Measurements from ENCODE around the gene POLR2F. TPM values are rescaled to one million over a fixed set of nuclear protein-coding genes. Genes with fewer than 3 reads are reported as not detected.

POLR2F gene
- total RNA-seq, 1 donor from 2014 or later = 137 TPM

DNA sequence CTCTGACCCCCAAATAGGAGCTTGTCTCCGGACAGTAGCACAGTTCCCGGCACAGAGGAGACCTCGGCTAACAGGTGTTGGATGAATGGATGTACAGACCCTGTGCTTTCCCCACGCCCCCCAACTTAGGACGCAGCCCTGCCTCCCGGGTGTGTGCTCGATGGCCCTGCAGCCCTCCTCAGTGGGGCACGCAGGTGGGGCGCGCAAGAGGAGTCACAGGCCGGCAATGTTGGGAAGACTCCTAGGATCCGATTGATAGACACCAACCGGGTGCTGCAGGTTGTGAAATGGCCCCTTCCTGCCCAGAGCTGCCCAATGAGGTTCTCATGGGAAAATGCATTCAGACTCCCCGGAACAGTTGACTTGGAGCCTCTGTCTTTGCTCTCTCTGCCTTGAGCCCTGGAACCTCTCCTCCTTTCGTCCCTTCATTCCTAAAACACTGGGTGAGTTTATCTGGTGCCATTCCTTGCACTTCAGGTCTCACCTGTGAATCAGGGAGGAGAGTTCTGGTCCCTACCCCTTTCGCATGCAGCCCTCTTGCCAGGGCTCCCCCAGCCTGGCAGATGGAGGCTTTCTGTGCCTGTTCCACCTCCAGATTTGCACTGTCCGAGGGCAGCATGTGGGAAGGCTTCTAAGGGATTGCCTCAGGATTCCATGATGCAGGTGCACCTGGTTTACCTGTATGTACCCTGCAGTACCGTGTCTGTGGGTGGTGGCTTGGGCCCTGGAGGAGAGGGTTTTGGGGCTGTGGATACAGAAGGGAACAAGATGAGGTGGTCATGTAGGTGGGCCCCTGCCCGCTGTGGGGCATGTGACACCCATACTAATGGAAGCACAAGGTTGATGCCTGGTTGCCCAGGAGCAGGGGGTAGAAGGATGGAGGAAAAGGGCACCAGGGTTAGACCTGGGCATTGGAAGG, 46.2 kb upstream of the POLR2F start:
- H3K27me3 Mint-ChIP-seq (ENCODE audit: low read depth) = no peaks in the 10 kb centered on the region
- no peak for DNase-seq (ENCODE audit: low read depth, low spot score)
- no peaks in the 10 kb centered on the region for H3K9me3 Mint-ChIP-seq
- no peaks in the 10 kb centered on the region for H3K36me3 Mint-ChIP-seq (ENCODE audit: low read depth)
- TF ChIP-seq, protein P1, sequence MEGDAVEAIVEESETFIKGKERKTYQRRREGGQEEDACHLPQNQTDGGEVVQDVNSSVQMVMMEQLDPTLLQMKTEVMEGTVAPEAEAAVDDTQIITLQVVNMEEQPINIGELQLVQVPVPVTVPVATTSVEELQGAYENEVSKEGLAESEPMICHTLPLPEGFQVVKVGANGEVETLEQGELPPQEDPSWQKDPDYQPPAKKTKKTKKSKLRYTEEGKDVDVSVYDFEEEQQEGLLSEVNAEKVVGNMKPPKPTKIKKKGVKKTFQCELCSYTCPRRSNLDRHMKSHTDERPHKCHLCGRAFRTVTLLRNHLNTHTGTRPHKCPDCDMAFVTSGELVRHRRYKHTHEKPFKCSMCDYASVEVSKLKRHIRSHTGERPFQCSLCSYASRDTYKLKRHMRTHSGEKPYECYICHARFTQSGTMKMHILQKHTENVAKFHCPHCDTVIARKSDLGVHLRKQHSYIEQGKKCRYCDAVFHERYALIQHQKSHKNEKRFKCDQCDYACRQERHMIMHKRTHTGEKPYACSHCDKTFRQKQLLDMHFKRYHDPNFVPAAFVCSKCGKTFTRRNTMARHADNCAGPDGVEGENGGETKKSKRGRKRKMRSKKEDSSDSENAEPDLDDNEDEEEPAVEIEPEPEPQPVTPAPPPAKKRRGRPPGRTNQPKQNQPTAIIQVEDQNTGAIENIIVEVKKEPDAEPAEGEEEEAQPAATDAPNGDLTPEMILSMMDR (conservative IDR thresholded peaks at IDR 0.05) = no peak
- peaks cover 54% of the 10 kb centered on the region for H3K4me1 Mint-ChIP-seq
- H3K27ac Mint-ChIP-seq (ENCODE audit: unreplicated experiment) = peak overlapping the region; percentile 87
- H3K4me3 Mint-ChIP-seq = peak overlapping the region; percentile 88

DNA sequence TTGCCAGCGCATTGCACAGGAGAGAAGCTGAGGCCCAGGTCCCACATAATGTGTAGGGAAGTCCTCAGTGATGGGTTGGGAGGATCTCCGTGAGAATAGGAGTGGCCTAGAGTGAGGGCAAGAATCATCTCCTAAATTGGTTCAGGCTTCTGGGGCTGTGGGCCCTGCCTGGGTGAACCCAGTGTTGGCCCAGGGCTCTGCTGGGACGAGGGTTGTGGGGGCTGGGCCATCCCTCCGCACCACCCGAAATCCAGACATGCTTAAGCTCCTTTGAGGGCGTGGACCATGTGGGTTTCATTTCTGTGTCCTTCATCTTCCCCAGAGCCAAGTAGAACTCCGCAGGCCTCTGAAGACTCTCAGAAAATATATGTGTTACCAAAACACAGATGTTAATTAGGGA, 43.7 kb upstream of the POLR2F start:
- no peak overlapping the region for H3K27ac Mint-ChIP-seq (ENCODE audit: unreplicated experiment)
- H3K4me3 Mint-ChIP-seq = peak overlapping the region; percentile 31
- H3K27me3 Mint-ChIP-seq (ENCODE audit: low read depth) = no peaks in the 10 kb centered on the region
- no peak for DNase-seq (ENCODE audit: low read depth, low spot score)
- H3K9me3 Mint-ChIP-seq = no peaks in the 10 kb centered on the region
- H3K36me3 Mint-ChIP-seq (ENCODE audit: low read depth) = no peaks in the 10 kb centered on the region
- TF ChIP-seq, protein P1 (conservative IDR thresholded peaks at IDR 0.05) = no peak
- H3K4me1 Mint-ChIP-seq = peaks cover 52% of the 10 kb centered on the region

DNA sequence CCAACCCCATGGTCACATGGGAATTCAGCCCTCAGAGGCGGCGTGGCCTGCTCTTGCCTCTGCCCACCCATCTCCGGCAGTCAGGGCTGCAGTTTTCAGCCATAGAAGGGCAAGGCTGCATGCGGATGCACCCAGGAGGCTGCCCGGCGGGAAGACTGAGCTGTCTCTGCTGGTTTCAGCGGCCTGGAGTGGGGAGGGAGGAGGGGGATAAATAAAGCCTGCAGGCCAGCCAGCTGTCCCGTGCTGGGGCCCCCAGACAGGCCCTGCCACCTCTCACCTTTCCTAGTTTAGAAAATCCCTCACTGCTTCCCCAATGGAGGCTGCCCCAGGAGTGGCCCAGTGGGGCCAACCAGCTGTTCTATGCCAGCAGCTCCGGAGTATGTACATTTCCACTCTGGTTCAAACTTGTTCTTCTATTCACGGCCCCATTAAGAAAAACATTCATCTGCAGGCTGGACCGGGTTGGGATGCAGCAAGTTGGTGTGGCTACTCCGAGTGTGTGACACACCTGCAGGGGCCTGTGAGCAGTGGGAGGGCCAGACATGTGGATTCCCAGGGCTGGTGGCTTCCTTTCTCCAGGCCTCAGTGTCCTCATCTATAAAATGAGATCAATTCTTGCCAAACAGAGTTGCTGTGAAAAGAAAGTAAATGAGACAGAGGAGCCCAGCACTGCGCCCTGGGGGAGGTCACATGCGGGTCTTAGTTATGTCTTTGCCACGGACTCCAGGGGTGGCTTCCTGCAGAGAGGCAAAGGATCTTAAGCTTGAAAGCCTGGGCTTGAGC, 42.4 kb upstream of the POLR2F start:
- no peaks in the 10 kb centered on the region for H3K27me3 Mint-ChIP-seq (ENCODE audit: low read depth)
- DNase-seq (ENCODE audit: low read depth, low spot score) = no peak
- no peaks in the 10 kb centered on the region for H3K9me3 Mint-ChIP-seq
- H3K4me3 Mint-ChIP-seq = peak overlapping the region; percentile 20
- TF ChIP-seq, protein P1 (conservative IDR thresholded peaks at IDR 0.05) = no peak
- H3K27ac Mint-ChIP-seq (ENCODE audit: unreplicated experiment) = no peak overlapping the region
- no peaks in the 10 kb centered on the region for H3K36me3 Mint-ChIP-seq (ENCODE audit: low read depth)
- H3K4me1 Mint-ChIP-seq = peaks cover 43% of the 10 kb centered on the region

DNA sequence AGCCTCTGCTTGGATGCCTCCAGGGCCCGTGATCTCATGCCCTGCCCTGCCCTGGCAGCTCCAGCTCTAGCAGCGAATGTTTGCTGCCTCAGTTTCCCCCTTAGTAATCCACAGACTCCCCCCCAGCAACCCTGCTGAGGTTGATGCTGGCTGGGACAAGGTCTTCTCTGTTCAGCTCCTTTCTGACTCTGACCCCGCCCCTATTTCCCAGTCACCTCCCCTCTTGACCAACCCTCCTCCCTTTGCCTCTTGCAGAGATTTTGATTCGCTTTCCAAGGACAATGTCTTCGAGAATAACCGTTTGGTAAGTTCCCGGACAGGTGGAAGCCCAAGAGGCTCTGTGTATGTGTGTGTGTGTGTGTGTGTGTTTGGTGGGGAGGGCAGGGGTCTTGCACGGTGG, 41.8 kb upstream of the POLR2F start:
- H3K27ac Mint-ChIP-seq (ENCODE audit: unreplicated experiment) = no peak overlapping the region
- H3K4me3 Mint-ChIP-seq = peak overlapping the region; percentile 59

DNA sequence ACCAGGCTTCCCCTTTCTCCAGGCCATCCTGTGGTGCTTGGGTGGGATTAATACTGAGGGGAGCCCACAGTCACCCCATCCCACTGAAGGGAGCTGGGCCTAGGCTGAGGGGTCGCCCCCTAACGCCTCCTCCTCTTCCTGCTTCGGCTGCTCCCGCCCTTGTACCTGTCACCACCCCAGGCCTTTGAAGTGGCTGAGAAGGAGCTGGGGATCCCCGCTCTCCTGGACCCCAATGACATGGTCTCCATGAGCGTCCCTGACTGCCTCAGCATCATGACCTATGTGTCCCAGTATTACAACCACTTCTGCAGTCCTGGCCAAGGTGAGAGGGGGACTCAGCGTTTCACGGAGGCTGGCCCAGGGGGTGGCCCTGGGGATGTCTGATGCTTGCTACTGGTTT, 41.3 kb upstream of the POLR2F start:
- TF ChIP-seq, protein P1 (conservative IDR thresholded peaks at IDR 0.05) = no peak
- no peaks in the 10 kb centered on the region for H3K36me3 Mint-ChIP-seq (ENCODE audit: low read depth)
- peaks cover 39% of the 10 kb centered on the region for H3K4me1 Mint-ChIP-seq
- no peak overlapping the region for H3K4me3 Mint-ChIP-seq
- peak overlapping the region; percentile 27 for H3K27ac Mint-ChIP-seq (ENCODE audit: unreplicated experiment)
- DNase-seq (ENCODE audit: low read depth, low spot score) = no peak
- no peaks in the 10 kb centered on the region for H3K27me3 Mint-ChIP-seq (ENCODE audit: low read depth)
- no peaks in the 10 kb centered on the region for H3K9me3 Mint-ChIP-seq

More for the DNA sequence above, 41.8 kb upstream of the POLR2F start:
- H3K4me1 Mint-ChIP-seq = peaks cover 43% of the 10 kb centered on the region
- no peaks in the 10 kb centered on the region for H3K27me3 Mint-ChIP-seq (ENCODE audit: low read depth)
- DNase-seq (ENCODE audit: low read depth, low spot score) = no peak
- TF ChIP-seq, protein P1 (conservative IDR thresholded peaks at IDR 0.05) = no peak
- H3K9me3 Mint-ChIP-seq = no peaks in the 10 kb centered on the region
- no peaks in the 10 kb centered on the region for H3K36me3 Mint-ChIP-seq (ENCODE audit: low read depth)

Data from neural crest cell (in vitro differentiated cells).